GM12873 (cell line): Measurements from ENCODE around the gene FADS1.

Experiments used
- TF ChIP-seq, protein P1 (sequence below): IDR thresholded peaks from 2 replicates; pipeline ENCODE4 v1.5.1; 2012; ENCODE audit warnings: low read depth, mild to moderate bottlenecking, moderate library complexity, low read length, control low read depth; ENCODE audit not compliant: insufficient read depth; ENCODE audit errors: missing control alignments

Gene FADS1

DNA sequence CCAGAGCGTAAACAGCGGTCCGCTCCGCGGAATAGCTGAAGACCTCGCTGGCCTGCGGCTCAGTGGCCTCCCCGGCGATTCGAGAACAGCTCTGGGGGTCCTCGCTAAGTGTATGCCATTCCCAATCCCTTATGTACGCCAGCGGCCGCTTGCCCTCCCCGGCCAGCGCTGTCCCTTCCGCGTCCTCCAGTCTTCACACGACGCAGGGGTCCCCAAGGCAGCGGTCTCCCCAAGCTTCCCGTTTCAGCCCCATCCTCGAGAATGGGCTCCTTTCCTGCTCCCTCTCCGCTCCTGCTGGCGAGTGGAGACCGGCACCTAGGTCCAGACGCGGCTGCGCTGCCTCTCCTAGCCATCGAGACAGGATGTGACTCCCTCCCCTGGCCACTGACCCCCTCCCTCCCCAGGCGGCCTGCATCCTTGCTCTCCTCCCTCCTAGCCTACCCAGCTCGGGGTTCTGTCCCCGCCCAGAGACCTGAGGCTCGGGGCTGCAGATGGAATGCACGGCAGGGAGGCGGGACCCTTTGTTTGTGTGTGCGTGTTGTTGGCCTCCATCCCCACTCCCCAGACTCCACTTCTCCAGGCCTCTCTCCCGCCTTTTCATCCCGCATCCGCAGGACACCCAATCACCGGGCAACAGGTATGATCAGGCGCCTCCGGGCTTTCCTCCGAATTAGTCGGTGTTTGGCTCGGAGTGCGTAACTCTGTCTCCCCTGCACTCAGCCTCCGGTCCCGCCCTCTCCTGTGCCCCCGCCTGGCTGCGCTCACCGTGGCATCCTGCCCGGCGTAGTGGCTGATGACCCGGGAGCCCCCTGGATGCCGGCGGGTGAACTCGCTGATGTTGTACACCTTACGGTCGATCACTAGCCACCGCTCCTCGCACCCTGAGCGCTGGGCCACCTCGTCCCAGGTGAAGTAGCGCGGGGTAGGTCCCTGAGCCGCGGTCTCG lies 740 bp downstream of the FADS1 start:
- TF ChIP-seq, protein P1, sequence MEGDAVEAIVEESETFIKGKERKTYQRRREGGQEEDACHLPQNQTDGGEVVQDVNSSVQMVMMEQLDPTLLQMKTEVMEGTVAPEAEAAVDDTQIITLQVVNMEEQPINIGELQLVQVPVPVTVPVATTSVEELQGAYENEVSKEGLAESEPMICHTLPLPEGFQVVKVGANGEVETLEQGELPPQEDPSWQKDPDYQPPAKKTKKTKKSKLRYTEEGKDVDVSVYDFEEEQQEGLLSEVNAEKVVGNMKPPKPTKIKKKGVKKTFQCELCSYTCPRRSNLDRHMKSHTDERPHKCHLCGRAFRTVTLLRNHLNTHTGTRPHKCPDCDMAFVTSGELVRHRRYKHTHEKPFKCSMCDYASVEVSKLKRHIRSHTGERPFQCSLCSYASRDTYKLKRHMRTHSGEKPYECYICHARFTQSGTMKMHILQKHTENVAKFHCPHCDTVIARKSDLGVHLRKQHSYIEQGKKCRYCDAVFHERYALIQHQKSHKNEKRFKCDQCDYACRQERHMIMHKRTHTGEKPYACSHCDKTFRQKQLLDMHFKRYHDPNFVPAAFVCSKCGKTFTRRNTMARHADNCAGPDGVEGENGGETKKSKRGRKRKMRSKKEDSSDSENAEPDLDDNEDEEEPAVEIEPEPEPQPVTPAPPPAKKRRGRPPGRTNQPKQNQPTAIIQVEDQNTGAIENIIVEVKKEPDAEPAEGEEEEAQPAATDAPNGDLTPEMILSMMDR = peak; percentile 19

DNA sequence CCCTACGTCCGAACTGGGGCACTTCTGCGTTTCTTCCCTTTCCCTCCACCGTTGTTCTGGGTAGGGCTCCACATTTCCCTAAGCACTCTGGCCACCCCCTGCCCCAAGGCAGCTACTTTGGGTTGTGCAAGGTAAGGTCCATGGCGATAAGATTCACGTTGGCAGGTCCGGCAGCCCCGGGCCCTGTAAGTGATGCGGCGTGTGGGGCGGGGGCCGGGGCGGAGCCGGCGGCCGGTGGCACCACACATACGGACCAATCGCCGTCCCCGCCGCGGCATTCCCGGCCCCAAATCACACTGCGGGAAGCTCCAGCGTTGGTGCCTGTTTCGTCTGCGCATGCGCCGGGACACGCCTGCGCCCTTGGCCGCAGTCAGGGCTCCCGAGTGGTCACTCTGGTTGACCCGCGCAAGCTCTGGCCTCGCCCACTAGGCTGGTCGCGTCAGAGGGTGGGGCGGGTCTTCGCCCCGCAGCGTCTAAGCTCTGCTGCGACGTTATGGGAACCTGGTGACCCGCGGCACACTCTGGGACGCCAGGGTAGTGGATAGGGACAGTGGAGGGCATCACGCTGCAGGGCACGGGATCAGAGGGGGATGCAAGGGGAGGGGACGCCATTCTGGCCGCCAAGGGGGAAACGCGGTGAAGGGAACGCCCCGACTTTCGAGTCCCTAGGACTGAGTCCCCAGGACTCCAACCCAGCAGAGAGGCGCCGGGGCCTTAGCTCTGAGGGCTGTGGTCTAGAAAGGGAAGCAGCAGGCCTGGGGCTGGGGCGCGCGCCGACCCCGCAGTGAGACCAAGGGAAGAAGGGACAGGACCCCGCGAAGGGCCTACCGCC lies 1.6 kb downstream of the FADS1 start:
- TF ChIP-seq, protein P1 = no peak

DNA sequence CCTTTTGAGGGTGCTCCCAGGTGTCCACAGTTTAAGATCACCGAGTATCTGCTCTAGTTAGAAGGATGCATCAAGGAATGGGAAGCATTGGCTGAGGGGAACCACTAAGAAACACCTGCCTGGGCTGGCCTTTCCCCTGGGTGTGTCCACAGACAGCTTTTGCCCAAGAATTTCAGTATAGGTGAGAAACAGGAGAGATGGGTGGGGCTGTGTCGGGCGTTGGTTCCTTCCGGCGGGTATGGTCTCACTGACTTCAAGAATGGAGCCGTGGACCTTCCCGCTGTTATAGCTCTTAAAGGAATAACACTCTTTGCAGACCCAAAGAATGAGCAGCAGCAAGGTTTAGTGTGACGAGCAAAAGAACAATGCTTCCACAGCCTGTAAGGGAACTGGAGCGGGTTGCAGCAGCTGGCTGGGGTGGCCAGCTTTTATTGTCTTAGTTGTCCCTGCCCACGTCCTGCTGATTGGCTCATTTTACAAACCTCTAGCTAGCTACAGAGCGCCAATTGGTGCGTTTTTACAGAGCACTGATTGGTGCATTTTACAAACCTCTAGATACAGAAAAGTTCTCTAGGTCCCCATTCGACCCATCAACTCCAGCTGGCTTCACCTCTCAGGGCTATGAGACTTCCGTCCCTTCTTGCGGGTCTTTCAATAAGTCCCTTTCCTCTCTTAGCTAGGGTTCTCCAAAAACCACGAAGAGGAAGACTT lies 2.4 kb downstream of the FADS1 start:
- TF ChIP-seq, protein P1 = no peak

DNA sequence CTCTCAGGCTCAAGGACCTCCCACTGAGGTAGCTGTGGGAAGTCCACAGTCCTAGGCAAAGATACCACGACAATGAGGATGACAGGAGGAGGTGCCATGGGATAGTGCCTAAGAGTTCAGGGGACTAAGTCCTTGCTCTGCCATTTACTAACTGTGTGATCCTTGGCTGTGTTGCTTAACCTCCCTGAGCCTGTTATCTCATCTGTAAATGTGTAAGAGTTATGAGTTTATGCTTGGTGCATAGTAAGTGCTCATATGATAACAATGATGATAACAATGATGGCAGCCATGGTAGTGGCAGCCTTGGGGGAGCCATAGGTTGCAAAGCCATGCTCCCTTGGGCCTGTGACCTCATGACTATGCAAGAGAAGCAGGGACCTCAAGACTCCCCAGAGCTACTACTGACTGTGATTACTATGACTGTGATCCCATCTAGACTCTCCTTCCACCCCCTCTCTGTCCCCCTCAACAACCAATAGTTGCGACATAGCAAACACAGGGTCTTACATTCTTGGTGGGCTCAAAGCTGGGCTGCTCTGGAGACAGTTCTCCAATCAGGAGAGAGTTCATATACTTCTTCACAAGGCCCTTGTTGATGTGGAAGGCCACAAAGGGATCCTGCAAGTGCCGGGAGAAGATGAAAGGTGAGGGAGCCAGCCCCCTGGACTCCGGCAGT lies 3.9 kb downstream of the FADS1 start:
- TF ChIP-seq, protein P1 = no peak

DNA sequence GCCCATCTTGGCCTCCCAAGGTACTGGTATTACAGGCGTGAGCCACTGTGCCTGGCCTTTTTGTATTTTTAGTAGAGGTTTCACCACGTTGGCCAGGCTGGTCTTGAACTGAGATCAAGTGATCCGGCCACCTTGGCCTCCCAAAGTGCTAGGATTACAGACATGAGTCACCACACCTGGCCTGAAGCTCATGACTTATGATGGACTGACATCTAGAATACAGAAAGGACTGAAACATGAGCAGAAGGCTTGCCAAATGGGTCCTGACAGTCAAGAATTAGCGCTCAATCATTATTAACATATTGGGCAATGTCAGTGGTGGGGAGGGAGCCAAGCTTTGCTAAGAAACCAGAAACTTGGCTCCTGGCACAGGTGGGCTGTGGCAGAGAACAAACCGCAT lies 5.0 kb downstream of the FADS1 start:
- TF ChIP-seq, protein P1 = no peak

DNA sequence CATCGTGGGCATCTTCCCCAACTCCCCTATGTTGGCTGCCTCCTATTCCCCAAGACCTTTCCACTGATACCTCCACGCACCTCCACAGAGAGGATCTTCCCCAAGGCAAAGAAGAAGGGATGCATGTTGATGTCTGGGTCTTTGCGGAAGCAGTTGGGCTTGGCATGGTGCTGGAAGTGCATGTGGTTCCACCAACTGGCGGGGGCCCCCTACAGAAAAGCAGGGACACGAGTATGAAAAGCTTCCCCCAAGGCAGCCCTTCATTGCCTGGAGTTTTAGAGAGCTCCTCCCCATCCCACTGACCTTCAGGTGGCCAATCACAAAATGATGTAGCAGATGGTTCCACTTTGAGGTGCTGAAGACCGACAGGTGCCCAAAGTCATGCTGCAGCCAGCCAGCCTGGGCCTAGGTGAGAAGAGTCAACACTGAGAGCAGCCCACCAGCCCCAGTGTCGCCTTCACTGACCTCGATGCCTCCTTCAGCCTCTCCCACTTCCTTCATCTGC lies 6.1 kb downstream of the FADS1 start:
- TF ChIP-seq, protein P1 = no peak
